ENCODE measurements around the gene CENPO.

DNA sequence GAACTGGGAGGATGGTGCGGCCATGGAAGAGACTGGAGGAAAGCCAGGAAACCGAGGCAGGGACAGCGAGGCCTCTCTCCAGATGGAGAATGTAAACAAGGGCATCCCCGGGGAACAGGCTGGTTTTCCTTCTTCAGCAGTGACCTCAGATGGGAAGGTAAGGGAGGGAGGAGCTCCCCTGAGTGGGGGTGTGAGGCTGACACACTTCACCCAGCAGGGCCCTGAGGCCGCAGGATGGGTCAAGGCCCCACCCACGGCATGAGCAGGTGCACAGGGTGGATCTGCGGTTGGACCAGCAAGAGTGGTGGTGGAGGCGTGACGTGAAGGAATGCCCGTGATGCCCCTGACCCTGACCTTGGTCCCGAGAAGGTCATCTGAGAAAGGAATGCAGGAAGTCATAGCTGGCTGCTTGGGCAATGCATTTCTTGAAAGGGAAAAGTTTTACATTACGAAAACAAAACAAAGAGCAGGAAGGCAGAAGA lies 78.7 kb downstream of the CENPO start:
- no peak for TF ChIP-seq ZNF274 (IDR thresholded peaks at IDR 0.05; ENCODE audit: low read depth, low read length)
- no peak for TF ChIP-seq SUZ12 (IDR thresholded peaks at IDR 0.05; ENCODE audit: extremely low read depth, insufficient read depth, insufficient read length)
